Loucy (cell line): ENCODE measurements around the gene GAL3ST2.

ENCODE experiments used
- EZH2phosphoT487 ChIP-seq: fragments of 200-600 bp; IDR thresholded peaks from 2 replicates; pipeline ENCODE4 v1.6.1; 2018; ENCODE audit warnings: antibody characterized with exemption, mild to moderate bottlenecking, moderate library complexity, borderline replicate concordance
- TF ChIP-seq, protein P1 (sequence below): fragments of 200-600 bp; sonication (generic); conservative IDR thresholded peaks from 2 replicates; pipeline ENCODE4 v1.5.1; 2014; ENCODE audit warnings: mild to moderate bottlenecking, antibody characterized with exemption, low read length

DNA sequence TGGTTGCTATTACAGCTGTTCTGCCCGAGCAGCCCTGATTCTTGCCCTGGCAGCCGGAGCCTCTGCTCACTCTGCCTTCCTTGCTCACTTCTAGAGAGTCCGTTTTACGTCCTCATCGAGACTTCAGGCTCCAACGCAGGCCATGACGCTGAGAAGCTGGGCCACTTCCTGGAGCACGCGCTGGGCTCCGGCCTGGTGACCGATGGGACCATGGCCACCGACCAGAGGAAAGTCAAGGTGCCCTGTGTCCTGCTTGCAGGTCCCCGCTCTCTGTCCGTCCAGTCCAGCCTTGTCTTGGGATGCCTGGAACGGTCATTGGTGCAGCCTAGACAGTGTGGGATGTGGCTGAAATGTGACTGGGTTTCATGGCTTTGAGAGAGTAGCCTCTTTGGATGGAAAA lies 25.5 kb upstream of the GAL3ST2 start:
- TF ChIP-seq, protein P1, sequence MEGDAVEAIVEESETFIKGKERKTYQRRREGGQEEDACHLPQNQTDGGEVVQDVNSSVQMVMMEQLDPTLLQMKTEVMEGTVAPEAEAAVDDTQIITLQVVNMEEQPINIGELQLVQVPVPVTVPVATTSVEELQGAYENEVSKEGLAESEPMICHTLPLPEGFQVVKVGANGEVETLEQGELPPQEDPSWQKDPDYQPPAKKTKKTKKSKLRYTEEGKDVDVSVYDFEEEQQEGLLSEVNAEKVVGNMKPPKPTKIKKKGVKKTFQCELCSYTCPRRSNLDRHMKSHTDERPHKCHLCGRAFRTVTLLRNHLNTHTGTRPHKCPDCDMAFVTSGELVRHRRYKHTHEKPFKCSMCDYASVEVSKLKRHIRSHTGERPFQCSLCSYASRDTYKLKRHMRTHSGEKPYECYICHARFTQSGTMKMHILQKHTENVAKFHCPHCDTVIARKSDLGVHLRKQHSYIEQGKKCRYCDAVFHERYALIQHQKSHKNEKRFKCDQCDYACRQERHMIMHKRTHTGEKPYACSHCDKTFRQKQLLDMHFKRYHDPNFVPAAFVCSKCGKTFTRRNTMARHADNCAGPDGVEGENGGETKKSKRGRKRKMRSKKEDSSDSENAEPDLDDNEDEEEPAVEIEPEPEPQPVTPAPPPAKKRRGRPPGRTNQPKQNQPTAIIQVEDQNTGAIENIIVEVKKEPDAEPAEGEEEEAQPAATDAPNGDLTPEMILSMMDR: no peak
- no peak for TF ChIP-seq EZH2phosphoT487
